ENCODE measurements around the gene NPC1.

DNA sequence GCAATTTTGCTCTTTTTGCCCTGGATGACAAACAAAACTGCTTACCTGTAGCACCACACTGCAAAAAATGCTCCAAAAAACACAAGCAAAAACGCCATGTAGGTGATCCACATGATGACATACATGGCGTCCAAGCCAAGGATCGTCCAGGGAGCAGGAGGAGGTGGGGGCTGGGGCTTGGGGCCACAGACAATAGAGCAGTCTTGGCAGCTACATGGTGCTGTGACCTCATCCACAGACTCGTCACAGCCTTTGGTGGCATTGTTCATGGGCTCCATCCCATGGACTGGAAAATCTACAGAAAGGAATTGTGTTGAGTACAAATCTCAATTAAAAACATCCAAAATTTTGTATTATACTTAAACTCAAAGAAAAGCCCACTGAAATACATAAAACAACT lies 26.1 kb downstream of the NPC1 start:
- TF ChIP-seq, protein P1, sequence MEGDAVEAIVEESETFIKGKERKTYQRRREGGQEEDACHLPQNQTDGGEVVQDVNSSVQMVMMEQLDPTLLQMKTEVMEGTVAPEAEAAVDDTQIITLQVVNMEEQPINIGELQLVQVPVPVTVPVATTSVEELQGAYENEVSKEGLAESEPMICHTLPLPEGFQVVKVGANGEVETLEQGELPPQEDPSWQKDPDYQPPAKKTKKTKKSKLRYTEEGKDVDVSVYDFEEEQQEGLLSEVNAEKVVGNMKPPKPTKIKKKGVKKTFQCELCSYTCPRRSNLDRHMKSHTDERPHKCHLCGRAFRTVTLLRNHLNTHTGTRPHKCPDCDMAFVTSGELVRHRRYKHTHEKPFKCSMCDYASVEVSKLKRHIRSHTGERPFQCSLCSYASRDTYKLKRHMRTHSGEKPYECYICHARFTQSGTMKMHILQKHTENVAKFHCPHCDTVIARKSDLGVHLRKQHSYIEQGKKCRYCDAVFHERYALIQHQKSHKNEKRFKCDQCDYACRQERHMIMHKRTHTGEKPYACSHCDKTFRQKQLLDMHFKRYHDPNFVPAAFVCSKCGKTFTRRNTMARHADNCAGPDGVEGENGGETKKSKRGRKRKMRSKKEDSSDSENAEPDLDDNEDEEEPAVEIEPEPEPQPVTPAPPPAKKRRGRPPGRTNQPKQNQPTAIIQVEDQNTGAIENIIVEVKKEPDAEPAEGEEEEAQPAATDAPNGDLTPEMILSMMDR (IDR thresholded peaks at IDR 0.05) = no peak
- no peak for TF ChIP-seq POLR2AphosphoS5 (IDR thresholded peaks at IDR 0.05; ENCODE audit: low read depth, low read length)
- TF ChIP-seq TCF7L2 (IDR thresholded peaks at IDR 0.05; ENCODE audit: low read depth, low read length) = no peak
- TF ChIP-seq, protein P2, sequence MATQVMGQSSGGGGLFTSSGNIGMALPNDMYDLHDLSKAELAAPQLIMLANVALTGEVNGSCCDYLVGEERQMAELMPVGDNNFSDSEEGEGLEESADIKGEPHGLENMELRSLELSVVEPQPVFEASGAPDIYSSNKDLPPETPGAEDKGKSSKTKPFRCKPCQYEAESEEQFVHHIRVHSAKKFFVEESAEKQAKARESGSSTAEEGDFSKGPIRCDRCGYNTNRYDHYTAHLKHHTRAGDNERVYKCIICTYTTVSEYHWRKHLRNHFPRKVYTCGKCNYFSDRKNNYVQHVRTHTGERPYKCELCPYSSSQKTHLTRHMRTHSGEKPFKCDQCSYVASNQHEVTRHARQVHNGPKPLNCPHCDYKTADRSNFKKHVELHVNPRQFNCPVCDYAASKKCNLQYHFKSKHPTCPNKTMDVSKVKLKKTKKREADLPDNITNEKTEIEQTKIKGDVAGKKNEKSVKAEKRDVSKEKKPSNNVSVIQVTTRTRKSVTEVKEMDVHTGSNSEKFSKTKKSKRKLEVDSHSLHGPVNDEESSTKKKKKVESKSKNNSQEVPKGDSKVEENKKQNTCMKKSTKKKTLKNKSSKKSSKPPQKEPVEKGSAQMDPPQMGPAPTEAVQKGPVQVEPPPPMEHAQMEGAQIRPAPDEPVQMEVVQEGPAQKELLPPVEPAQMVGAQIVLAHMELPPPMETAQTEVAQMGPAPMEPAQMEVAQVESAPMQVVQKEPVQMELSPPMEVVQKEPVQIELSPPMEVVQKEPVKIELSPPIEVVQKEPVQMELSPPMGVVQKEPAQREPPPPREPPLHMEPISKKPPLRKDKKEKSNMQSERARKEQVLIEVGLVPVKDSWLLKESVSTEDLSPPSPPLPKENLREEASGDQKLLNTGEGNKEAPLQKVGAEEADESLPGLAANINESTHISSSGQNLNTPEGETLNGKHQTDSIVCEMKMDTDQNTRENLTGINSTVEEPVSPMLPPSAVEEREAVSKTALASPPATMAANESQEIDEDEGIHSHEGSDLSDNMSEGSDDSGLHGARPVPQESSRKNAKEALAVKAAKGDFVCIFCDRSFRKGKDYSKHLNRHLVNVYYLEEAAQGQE (IDR thresholded peaks at IDR 0.05; ENCODE audit: insufficient read depth in 1 of 2, low read depth in 2 of 2, low read length in 1 of 2) = no peak

Data from Panc1 (cell line).